ENCODE data around the gene GMNN.
"Not testable (repeated sequence)": the region's sequence is repeated elsewhere in the genome, so short reads cannot be mapped to it uniquely, and the experiment has no call there.

GMNN gene

DNA sequence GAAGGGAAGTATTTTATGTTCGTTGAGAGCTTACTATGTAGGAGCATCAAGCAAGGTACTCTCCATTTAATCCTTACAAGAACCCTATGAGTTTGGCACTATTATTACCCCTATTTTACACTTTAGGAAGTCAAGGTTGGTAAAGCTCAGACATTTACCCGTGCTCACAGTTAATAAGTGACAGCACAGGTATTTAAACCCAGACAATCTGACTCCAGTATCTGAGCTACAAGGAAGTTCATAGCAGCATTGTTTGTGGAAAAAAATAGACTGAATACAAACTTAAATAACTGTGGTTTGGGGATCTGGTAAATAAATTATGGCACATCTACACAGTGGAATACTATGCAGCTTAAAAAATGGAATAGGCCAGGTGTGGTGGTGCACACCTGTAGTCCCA lies 21.2 kb upstream of the GMNN start:
- no peak for DNase-seq (ENCODE audit: low read depth)
- TF ChIP-seq, protein P1, sequence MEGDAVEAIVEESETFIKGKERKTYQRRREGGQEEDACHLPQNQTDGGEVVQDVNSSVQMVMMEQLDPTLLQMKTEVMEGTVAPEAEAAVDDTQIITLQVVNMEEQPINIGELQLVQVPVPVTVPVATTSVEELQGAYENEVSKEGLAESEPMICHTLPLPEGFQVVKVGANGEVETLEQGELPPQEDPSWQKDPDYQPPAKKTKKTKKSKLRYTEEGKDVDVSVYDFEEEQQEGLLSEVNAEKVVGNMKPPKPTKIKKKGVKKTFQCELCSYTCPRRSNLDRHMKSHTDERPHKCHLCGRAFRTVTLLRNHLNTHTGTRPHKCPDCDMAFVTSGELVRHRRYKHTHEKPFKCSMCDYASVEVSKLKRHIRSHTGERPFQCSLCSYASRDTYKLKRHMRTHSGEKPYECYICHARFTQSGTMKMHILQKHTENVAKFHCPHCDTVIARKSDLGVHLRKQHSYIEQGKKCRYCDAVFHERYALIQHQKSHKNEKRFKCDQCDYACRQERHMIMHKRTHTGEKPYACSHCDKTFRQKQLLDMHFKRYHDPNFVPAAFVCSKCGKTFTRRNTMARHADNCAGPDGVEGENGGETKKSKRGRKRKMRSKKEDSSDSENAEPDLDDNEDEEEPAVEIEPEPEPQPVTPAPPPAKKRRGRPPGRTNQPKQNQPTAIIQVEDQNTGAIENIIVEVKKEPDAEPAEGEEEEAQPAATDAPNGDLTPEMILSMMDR (IDR thresholded peaks at IDR 0.05; ENCODE audit: insufficient read depth, low read depth, low read length, missing control alignments), result no peak
- no peak overlapping the region for H3K4me3 ChIP-seq (ENCODE audit: low read length)

DNA sequence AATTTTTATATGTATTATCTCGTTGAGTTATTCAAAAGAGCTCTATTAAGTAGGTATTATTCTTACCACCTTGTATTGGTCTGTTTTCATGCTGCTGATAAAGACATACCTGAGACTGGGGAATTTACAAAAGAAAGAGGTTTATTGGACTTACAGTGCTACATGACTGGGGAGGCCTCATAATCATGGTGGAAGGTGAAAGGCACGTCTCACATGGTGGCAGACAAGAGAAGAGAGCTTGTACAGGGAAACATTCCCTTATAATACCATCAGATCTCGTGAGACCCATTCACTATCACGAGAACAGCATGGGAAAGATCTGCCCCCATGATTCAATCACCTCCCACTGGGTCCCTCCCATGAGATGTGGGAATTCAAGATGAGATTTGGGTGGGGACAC lies 20.4 kb upstream of the GMNN start:
- H3K4me3 ChIP-seq (ENCODE audit: low read length); DNase-seq (ENCODE audit: low read depth): not testable (repeated sequence)

DNA sequence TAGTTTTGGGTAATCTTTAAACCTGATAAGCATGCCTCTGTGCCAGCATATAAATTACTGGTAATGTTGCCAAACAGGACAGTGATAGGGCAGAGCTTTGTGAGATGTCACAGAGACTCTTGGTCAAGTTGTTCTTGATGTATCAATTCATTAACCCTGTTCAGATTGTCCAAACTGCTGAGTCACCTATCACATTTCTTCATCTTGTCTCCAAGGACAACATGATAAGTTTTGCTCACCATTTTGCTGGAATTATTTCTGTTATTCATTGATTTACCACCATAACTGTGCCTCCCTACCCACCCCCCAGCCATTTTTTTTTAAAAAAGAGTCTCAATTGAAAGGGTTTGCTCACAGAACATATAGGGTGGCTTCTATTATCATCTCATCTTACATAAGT lies 19.5 kb upstream of the GMNN start:
- no peak overlapping the region for H3K4me3 ChIP-seq (ENCODE audit: low read length)
- no peak for DNase-seq (ENCODE audit: low read depth)
- TF ChIP-seq, protein P1 (IDR thresholded peaks at IDR 0.05; ENCODE audit: insufficient read depth, low read depth, low read length, missing control alignments), result no peak

DNA sequence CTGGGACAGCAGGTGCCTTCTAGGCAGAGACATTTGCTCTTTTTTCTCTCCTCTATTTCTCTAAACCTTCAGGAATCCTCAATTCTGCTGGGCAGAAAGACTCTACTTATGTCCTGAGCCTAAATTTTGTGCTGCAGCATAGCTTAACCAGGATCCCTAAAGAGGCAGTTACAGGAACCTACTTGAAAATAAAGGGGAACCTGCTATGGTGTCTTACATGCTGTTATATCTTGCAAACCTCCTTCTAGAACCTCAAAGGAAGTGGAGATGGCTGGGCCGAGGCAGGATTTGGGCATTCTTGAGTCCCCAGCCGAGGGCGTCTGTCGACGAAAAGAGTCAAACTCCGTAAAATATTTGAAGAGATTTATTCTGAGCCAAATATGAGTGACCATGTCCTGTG lies 17.1 kb upstream of the GMNN start:
- DNase-seq (ENCODE audit: low read depth), result no peak
- TF ChIP-seq, protein P1 (IDR thresholded peaks at IDR 0.05; ENCODE audit: insufficient read depth, low read depth, low read length, missing control alignments), result no peak
- no peak overlapping the region for H3K4me3 ChIP-seq (ENCODE audit: low read length)

DNA sequence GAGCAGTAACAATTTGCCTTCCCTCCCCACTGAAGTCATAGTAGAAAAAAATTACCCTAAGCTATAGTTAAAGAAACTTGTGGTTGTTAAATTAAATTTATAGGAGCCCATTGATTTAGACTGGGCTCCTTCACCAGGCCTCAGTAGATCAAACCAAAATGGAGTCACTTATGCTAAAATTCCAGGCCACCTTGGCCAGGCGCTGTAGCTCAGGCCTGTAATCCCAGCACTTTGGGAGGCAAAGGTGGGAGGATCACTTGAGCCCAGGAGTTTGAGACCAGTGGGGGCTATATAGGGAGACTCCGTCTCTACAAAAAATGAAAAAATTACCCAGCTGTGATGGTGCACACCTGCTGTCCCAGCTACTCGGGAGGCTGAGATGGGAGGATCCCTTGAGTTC lies 15.0 kb upstream of the GMNN start:
- no peak overlapping the region for H3K4me3 ChIP-seq (ENCODE audit: low read length)
- no peak for DNase-seq (ENCODE audit: low read depth)
- TF ChIP-seq, protein P1 (IDR thresholded peaks at IDR 0.05; ENCODE audit: insufficient read depth, low read depth, low read length, missing control alignments), result no peak

DNA sequence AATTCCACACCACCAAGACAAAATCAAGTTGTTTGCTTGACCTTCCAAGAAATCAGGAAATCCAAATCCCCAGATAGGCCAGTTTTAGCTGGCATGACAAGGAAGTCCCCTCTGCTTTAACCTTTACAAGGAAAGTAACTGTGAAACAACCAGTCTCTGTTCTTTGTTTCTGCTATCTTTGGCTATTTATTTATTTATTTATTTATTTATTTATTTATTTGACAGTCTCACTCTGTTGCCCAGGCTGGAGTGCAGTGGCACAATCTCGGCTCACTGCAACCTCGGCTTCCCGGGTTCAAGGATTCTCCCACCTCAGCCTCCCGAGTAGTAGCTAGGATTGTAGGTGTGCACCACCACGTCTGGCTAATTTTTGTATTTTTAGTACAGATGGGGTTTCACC lies 14.5 kb upstream of the GMNN start:
- TF ChIP-seq, protein P1 (IDR thresholded peaks at IDR 0.05; ENCODE audit: insufficient read depth, low read depth, low read length, missing control alignments), result no peak
- no peak overlapping the region for H3K4me3 ChIP-seq (ENCODE audit: low read length)
- DNase-seq (ENCODE audit: low read depth), result no peak

DNA sequence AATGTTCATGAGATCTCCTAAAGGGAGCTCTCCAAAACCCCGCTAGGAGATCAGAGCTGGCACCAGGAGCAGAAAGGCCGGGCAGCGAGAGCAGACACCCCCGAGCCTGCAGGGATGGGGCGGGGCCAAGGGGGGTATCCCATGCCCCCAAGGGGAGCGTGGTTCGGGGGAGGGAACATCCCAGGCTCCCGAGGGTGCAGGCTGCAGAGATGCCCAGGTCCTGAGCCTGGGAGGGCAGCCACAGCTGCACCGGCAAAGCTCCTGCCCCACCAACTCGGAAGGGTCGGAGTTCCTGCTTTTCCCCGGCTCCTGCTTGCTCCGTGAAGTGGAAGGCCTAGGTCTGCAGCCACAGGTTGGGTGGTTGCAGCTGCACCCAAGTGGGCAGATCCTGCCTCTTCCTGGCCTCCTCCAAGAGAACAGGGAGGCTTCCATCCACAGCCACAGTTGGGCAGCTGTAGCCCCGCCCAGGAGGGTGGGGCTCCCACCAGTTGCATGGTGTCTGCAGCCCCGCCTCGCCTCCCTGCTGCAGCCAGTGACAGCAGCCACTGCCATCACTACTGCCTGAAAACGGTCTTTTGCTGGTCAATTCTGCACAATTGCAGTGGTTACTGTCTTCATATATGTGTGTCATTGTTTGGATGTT lies 13.4 kb upstream of the GMNN start:
- no peak for DNase-seq (ENCODE audit: low read depth)
- no peak overlapping the region for H3K4me3 ChIP-seq (ENCODE audit: low read length)
- TF ChIP-seq, protein P1 (IDR thresholded peaks at IDR 0.05; ENCODE audit: insufficient read depth, low read depth, low read length, missing control alignments), result no peak
